ENCODE results near the gene DISC1. TPM values are rescaled to one million over a fixed set of nuclear protein-coding genes. Genes with fewer than 3 reads are reported as not detected.

Gene DISC1
- total RNA-seq, 1 experiment from 2014 or later, result 2.1 TPM

DNA sequence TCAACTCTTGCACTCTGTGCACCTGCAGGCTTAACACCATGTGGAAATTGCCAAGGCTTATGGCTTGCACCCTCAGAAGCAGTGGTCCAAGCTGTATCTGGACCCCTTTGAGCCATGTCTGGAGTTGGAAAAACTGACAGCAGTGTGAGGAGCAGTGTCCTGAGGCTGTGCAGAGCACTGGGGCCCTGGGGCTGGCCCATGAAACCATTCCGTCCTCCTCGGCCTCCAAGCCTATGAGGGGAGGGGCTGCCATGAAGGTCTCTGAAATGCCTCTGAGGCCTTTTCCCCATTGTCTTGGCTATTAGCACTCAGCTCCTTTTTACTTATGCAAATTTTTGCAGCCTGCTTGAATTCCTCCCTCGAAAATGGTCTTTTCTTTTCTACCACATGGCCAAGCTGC, 126.7 kb downstream of the DISC1 start:
- POLR2A ChIA-PET, result interaction anchor here (0.6 kb wide), 1 partner anchor 416 kb away, joined by 3 read pairs; no protein-coding TSS in a partner anchor

DNA sequence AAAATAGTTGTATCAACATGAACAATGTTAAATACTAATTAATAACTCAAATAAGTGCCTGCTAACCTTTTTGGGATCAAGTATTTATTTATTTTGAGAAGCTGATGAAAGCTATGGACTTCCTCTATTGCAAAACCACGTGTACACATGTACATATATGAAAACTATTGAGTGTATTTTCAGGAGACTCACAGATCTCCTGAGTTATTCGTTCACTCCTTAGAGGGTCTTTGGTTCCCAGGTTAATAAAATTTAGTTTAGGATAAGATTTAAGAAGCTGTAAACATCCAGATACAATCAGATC, 130.5 kb downstream of the DISC1 start:
- BruUV-seq (replicated peaks), result no TSS peak
- Mint-ChIP-seq H3K9me3 (ENCODE audit: unreplicated experiment) (peaks cover 11% of the 10 kb centered on the region), H3K4me1 (ENCODE audit: insufficient read depth, unreplicated experiment) (no peaks in the 10 kb centered on the region), H3K4me3 (ENCODE audit: unreplicated experiment) (no peak overlapping the region), H3K36me3 (ENCODE audit: insufficient read depth, unreplicated experiment) (no peaks in the 10 kb centered on the region), H3K27me3 (ENCODE audit: insufficient read depth, unreplicated experiment) (no peaks in the 10 kb centered on the region), H3K27ac (ENCODE audit: low read depth, unreplicated experiment) (peak overlapping the region; percentile 57)
- DNase-seq (ENCODE audit: unreplicated experiment), result no peak
- intact Hi-C loops (cut with micrococcal nuclease), result loop anchor here (1.0 to 10.0 kb wide), 7 partner anchors 49 to 873 kb away; partner anchors contain the start of gene SIPA1L2
- TF ChIP-seq, protein P1, sequence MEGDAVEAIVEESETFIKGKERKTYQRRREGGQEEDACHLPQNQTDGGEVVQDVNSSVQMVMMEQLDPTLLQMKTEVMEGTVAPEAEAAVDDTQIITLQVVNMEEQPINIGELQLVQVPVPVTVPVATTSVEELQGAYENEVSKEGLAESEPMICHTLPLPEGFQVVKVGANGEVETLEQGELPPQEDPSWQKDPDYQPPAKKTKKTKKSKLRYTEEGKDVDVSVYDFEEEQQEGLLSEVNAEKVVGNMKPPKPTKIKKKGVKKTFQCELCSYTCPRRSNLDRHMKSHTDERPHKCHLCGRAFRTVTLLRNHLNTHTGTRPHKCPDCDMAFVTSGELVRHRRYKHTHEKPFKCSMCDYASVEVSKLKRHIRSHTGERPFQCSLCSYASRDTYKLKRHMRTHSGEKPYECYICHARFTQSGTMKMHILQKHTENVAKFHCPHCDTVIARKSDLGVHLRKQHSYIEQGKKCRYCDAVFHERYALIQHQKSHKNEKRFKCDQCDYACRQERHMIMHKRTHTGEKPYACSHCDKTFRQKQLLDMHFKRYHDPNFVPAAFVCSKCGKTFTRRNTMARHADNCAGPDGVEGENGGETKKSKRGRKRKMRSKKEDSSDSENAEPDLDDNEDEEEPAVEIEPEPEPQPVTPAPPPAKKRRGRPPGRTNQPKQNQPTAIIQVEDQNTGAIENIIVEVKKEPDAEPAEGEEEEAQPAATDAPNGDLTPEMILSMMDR (IDR thresholded peaks at IDR 0.05; ENCODE audit: unreplicated experiment), result no peak
- CTCF ChIA-PET, result interaction anchor here (0.6 to 3.7 kb wide), 70 partner anchors 10 to 1620 kb away, joined by 3 to 60 read pairs (median 4); partner anchors contain the start of gene SIPA1L2
- POLR2A ChIA-PET, result interaction anchor here (0.6 to 2.1 kb wide), 18 partner anchors 8 to 872 kb away, joined by 3 to 11 read pairs (median 4); partner anchors contain the start of gene SIPA1L2

More for the DNA sequence above, 126.7 kb downstream of the DISC1 start:
- BruUV-seq (replicated peaks), result no TSS peak
- no peaks in the 10 kb centered on the region for H3K36me3 Mint-ChIP-seq (ENCODE audit: insufficient read depth, unreplicated experiment)
- H3K27me3 Mint-ChIP-seq (ENCODE audit: insufficient read depth, unreplicated experiment), result no peaks in the 10 kb centered on the region
- no peak for DNase-seq (ENCODE audit: unreplicated experiment)
- H3K4me1 Mint-ChIP-seq (ENCODE audit: insufficient read depth, unreplicated experiment), result no peaks in the 10 kb centered on the region
- H3K9me3 Mint-ChIP-seq (ENCODE audit: unreplicated experiment), result peaks cover 20% of the 10 kb centered on the region
- intact Hi-C loops (cut with micrococcal nuclease), result loop anchor here (10.0 kb wide), 2 partner anchors 281 to 471 kb away; no protein-coding TSS in a partner anchor
- H3K4me3 Mint-ChIP-seq (ENCODE audit: unreplicated experiment), result no peak overlapping the region
- CTCF ChIA-PET, result interaction anchor here (1.0 to 2.3 kb wide), 4 partner anchors 11 to 874 kb away, joined by 3 to 10 read pairs (median 4); no protein-coding TSS in a partner anchor
- TF ChIP-seq, protein P1 (IDR thresholded peaks at IDR 0.05; ENCODE audit: unreplicated experiment), result no peak
- no peak overlapping the region for H3K27ac Mint-ChIP-seq (ENCODE audit: low read depth, unreplicated experiment)

DNA sequence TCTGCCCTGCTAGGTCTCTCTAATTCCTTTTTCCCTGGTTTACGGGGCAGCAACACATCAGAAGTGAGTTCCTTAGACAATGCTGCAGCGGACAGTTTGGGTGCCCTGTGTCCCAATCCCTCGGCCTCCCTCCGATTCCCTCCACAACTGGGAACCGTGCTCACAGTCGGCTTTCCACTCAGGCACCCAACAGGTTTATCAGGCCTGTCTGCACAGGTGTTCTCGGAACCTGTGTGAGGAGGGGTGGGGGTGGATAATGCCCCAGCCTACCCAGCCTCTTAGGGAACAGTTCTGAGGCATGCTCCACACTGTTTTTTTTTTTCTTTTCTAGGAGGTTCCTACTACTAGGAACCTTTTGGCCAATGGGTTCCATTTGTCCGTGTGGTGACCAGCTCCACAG, 131.2 kb downstream of the DISC1 start:
- DNase-seq (ENCODE audit: unreplicated experiment), result no peak
- intact Hi-C loops (cut with micrococcal nuclease), result loop anchor here (1.0 to 10.0 kb wide), 7 partner anchors 49 to 873 kb away; partner anchors contain the start of gene SIPA1L2
- Mint-ChIP-seq H3K4me1 (ENCODE audit: insufficient read depth, unreplicated experiment) (no peaks in the 10 kb centered on the region), H3K36me3 (ENCODE audit: insufficient read depth, unreplicated experiment) (no peaks in the 10 kb centered on the region), H3K27me3 (ENCODE audit: insufficient read depth, unreplicated experiment) (no peaks in the 10 kb centered on the region), H3K27ac (ENCODE audit: low read depth, unreplicated experiment) (peak overlapping the region; percentile 57), H3K9me3 (ENCODE audit: unreplicated experiment) (peaks cover 6% of the 10 kb centered on the region), H3K4me3 (ENCODE audit: unreplicated experiment) (no peak overlapping the region)
- ChIA-PET CTCF (interaction anchor here (0.6 to 3.7 kb wide), 36 partner anchors 9 to 1567 kb away, joined by 3 to 60 read pairs (median 5); partner anchors contain the start of gene SIPA1L2), POLR2A (interaction anchor here (0.8 to 2.1 kb wide), 6 partner anchors 13 to 872 kb away, joined by 3 to 11 read pairs (median 4); partner anchors contain the start of gene SIPA1L2)
- TF ChIP-seq, protein P1 (IDR thresholded peaks at IDR 0.05; ENCODE audit: unreplicated experiment), result no peak
- BruUV-seq (replicated peaks), result no TSS peak

DNA sequence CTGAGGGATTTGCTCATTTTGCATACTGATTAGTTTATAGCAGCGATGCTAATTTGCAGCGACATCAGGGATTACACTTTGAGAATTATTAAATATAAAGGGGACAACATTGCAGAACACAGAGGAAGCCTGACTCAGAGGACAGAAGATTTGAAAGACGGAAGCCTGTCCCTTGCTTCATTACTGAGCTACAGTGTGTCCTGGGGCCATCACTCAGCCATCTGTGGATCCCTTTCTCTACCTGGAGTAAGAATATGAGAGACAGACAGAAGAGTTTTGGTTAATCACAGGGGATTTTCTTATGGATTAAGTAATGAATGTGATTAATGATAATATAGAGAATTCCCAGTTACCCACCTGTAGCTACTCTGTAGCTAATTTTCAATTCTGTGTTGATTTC, 134.7 kb downstream of the DISC1 start:
- intact Hi-C loops (cut with micrococcal nuclease), result no loop called here
- H3K9me3 Mint-ChIP-seq (ENCODE audit: unreplicated experiment), result no peaks in the 10 kb centered on the region

More for the DNA sequence above, 134.7 kb downstream of the DISC1 start:
- Mint-ChIP-seq H3K4me3 (ENCODE audit: unreplicated experiment) (no peak overlapping the region), H3K27ac (ENCODE audit: low read depth, unreplicated experiment) (no peak overlapping the region), H3K4me1 (ENCODE audit: insufficient read depth, unreplicated experiment) (no peaks in the 10 kb centered on the region), H3K36me3 (ENCODE audit: insufficient read depth, unreplicated experiment) (no peaks in the 10 kb centered on the region), H3K27me3 (ENCODE audit: insufficient read depth, unreplicated experiment) (no peaks in the 10 kb centered on the region)
- no TSS peak for BruUV-seq (replicated peaks)
- ChIA-PET POLR2A (interaction anchor here (0.5 to 0.7 kb wide), 2 partner anchors 15 to 39 kb away, joined by 3 read pairs; no protein-coding TSS in a partner anchor), CTCF (interaction anchor here (1.0 to 1.6 kb wide), 2 partner anchors 11 to 866 kb away, joined by 3 read pairs; no protein-coding TSS in a partner anchor)
- DNase-seq (ENCODE audit: unreplicated experiment), result no peak
- TF ChIP-seq, protein P1 (IDR thresholded peaks at IDR 0.05; ENCODE audit: unreplicated experiment), result no peak

Data from MCF 10A (cell line).